Lower lobe of right lung (tissue), 2 donors: ENCODE measurements around the gene PAPPA. TPM values are rescaled to one million over a fixed set of nuclear protein-coding genes. Genes with fewer than 3 reads are reported as not detected.

Source experiments
- ATAC-seq, 2 donors: fragments of 200-7000 bp; cut with Tn5 transposase; one replicate each; pipeline ENCODE4 v1.9.1; 2020 to 2022; ENCODE audit warnings: mild to moderate bottlenecking in 2 of 2, moderate library complexity in 2 of 2
- DNase-seq: peaks from one replicate; pipeline ENCODE4 v3.0.0-alpha.2; 2020
- H3K27ac ChIP-seq: fragments of 200-600 bp; one replicate; pipeline ENCODE4 v1.8.0; 2022
- H3K27me3 ChIP-seq: fragments of 200-600 bp; one replicate; pipeline ENCODE4 v1.8.0; 2022; ENCODE audit warnings: low read depth
- H3K36me3 ChIP-seq: fragments of 200-600 bp; one replicate; pipeline ENCODE4 v1.8.0; 2022; ENCODE audit warnings: mild to moderate bottlenecking
- H3K4me1 ChIP-seq: fragments of 200-600 bp; one replicate; pipeline ENCODE4 v1.8.0; 2022
- H3K4me3 ChIP-seq: fragments of 200-600 bp; one replicate; pipeline ENCODE4 v1.8.0; 2022; ENCODE audit warnings: mild to moderate bottlenecking
- H3K9me3 ChIP-seq: fragments of 200-600 bp; one replicate; pipeline ENCODE4 v1.8.0; 2022
- CTCF ChIP-seq: fragments of 200-600 bp; IDR thresholded peaks from one replicate; pipeline ENCODE4 v1.8.0; 2022; ENCODE audit warnings: antibody characterized with exemption, mild to moderate bottlenecking
- intact Hi-C: fragments of 100-400 bp; cut with DNase I; formaldehyde crosslinking; loops from one replicate; pipeline ENCODE4 v1.11.0; 2022
- total RNA-seq: library from RNA; stranded (reverse); fragmentation: NEBNext Ultra II Directional; extraction: Animal tissue kit (Norgen Biotek cat#: 25700); gene quantifications from one replicate; pipeline ENCODE4 v1.2.1, GENCODE V29; 2021
- donor health status: DM: no; HTN: yes; CAD: no; lungs with severe emphysema.

Gene PAPPA
- total RNA-seq, 1 donor from 2014 or later = 2.2 TPM

GRCh38 chr9:116425244-116425643 lies 271.7 kb downstream of the PAPPA start:
- Histone ChIP-seq H3K9me3 (no peaks in the 10 kb centered on the region), H3K27ac (no peak overlapping the region), H3K27me3 (no peaks in the 10 kb centered on the region), H3K4me1 (no peaks in the 10 kb centered on the region), H3K4me3 (no peak overlapping the region), H3K36me3 (no peaks in the 10 kb centered on the region)
- ATAC-seq = no peak
- no peak for TF ChIP-seq CTCF
- DNase-seq = no peak
- intact Hi-C loops = no loop called here

- Histone ChIP-seq H3K27me3 (no peaks in the 10 kb centered on the region), H3K36me3 (no peaks in the 10 kb centered on the region), H3K4me1 (no peaks in the 10 kb centered on the region), H3K27ac (no peak overlapping the region), H3K9me3 (no peaks in the 10 kb centered on the region), H3K4me3 (no peak overlapping the region)
- no peak for TF ChIP-seq CTCF
- DNase-seq (no peak), ATAC-seq (no peak)
- intact Hi-C loops = no loop called here
Measured at GRCh38 chr9:116430849-116431248, 277.3 kb downstream of the PAPPA start.

GRCh38 chr9:116432051-116432450 lies 278.5 kb downstream of the PAPPA start:
- Histone ChIP-seq H3K27me3 (no peaks in the 10 kb centered on the region), H3K4me1 (no peaks in the 10 kb centered on the region), H3K27ac (no peak overlapping the region), H3K4me3 (no peak overlapping the region), H3K36me3 (no peaks in the 10 kb centered on the region), H3K9me3 (no peaks in the 10 kb centered on the region)
- intact Hi-C loops = no loop called here
- TF ChIP-seq CTCF = no peak
- ATAC-seq = no peak
- DNase-seq = no peak

GRCh38 chr9:116434314-116434713 lies 280.7 kb downstream of the PAPPA start:
- no peaks in the 10 kb centered on the region for H3K4me1 ChIP-seq
- intact Hi-C loops = no loop called here
- ATAC-seq = no peak
- no peaks in the 10 kb centered on the region for H3K9me3 ChIP-seq
- DNase-seq = no peak
- H3K27ac ChIP-seq = no peak overlapping the region
- H3K36me3 ChIP-seq = no peaks in the 10 kb centered on the region
- H3K27me3 ChIP-seq = no peaks in the 10 kb centered on the region
- TF ChIP-seq CTCF = no peak
- no peak overlapping the region for H3K4me3 ChIP-seq

GRCh38 chr9:116435706-116436105 lies 282.1 kb downstream of the PAPPA start:
- Histone ChIP-seq H3K4me1 (no peaks in the 10 kb centered on the region), H3K9me3 (no peaks in the 10 kb centered on the region), H3K4me3 (no peak overlapping the region), H3K36me3 (no peaks in the 10 kb centered on the region), H3K27ac (no peak overlapping the region), H3K27me3 (no peaks in the 10 kb centered on the region)
- DNase-seq = no peak
- intact Hi-C loops = no loop called here
- ATAC-seq = no peak
- TF ChIP-seq CTCF = no peak

- Histone ChIP-seq H3K36me3 (no peaks in the 10 kb centered on the region), H3K27ac (no peak overlapping the region), H3K9me3 (no peaks in the 10 kb centered on the region), H3K4me3 (no peak overlapping the region), H3K4me1 (no peaks in the 10 kb centered on the region), H3K27me3 (no peaks in the 10 kb centered on the region)
- no peak for ATAC-seq
- no peak for DNase-seq
- intact Hi-C loops = no loop called here
- TF ChIP-seq CTCF = no peak
Measured at GRCh38 chr9:116436121-116436520, 282.5 kb downstream of the PAPPA start.
